Stimulated activated CD4-positive, alpha-beta T cell treated with anti-CD3 and anti-CD28 coated beads, Interleukin-1b, Interleukin-23, amount 100 ng/mL, for 4 hours (primary cell): ENCODE data around the gene ITPKB.

Experiments used
- DNase-seq, 2 donors: peaks; one replicate each; pipeline ENCODE4 v3.0.0-alpha.2; 2020; ENCODE audit warnings: low read depth in 2 of 2

ITPKB gene

DNA sequence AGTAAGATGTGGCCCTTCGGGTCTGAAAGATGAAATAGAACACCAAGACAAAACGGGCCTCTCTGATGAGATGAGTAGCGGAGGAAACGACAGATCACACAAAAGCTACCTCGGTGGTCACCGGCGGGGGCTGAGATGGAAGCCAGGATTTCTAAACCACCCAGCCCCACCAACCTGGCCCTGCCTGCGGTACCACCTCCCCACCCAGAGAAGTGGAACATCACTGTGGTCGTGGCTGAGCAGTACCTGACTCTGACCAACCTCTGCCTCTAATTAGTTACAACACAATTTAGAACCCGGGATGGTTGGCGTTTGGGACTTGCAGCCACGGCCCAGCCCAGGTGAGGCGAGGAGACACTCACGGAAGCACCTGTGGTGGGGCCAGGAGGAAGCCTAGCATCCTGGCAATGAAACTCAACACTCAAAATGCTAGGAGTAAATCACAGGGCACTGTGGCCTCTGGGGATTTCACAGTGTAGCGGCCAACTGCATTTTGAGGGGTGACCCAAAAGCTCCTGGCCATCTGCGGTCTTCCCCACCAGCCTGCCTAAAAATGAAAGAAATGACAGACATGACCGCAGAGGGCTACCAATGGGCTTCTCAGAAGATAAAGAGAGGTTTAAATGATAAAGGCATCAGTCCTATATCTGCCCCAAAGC lies 73.4 kb downstream of the ITPKB start:
- DNase-seq: no peak

DNA sequence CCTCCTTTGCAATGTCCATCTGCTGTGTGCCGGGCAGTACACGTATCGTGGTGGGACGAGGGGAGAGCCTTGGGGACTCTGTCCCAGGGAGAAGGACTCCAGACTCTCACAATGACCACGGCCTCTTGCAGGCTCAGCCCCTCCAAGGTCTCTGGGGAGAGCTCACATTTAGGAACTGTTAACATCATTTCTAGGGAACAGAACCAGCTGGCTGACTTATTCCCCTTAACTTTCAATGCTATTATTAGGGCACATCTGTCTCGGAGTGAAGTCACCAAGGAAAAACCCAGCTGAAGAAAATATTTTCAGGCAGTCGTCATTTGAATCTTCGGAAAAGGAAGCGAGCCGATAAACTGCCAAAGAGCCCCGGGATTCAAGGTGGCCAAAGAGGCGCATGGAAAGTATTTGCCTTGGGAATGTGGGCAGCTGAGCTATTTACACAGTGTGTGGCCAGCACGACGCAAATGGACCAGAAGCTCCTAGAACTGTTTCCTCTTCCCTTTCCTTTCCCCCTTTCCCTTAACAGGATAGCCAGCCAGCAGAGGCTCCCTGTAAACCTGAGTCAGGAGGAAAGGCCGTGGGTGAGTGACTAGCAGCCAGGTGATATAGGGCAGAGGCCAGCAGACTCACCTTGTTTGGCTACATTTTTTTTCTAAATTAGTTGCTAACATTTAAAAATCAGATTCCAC lies 74.5 kb downstream of the ITPKB start:
- DNase-seq: no peak

DNA sequence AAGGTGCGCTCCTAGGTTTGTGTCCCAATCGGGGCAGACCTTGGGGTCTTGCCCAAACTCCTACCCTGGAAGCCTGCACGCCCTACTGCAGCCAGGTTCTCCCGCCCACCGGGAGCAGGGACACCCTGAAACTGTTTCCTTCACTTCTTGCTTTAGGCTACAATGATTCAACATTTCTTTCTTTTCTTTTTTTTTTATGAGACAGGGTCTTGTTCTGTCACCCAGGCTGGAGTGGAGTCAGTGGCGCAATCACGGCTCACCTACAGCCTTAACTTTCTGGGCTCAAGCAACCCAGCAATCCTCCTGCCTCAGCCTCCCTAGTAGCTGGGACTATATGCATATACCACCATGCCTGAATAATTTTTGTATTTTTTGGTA lies 75.8 kb downstream of the ITPKB start:
- DNase-seq: no peak

DNA sequence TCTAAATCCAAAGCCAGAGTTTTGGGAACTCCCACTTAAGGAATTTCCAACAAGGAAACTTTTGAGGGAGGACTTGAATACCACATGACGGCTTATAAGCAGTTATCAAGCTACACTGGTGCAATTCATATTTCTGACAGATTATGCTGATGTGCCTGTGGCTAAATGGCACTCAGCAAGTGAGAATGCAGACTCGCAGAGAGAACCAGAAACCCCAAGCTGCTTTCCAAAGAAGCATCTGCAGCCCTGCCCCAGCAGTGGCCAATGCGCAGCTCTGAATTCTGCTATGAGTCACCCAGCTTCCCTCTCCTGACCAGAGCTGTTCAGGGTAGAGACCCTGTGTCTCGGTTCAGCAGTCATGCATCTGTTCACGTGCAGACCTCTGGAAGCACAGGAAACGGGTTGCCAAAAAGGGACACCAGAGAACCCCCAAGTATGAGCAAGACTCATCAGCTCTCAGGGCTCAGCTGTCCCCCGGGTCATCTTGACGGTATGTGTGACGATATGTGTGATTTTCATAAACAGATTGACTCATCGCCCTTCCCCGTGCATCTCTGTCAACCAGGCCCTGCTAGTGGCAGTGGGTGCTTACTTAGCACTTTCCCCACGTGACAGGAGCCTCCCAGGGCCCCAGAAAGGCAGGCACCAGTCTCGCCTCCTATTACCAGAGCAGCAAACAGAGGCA lies 76.3 kb downstream of the ITPKB start:
- DNase-seq: peak; percentile 56 to 73

DNA sequence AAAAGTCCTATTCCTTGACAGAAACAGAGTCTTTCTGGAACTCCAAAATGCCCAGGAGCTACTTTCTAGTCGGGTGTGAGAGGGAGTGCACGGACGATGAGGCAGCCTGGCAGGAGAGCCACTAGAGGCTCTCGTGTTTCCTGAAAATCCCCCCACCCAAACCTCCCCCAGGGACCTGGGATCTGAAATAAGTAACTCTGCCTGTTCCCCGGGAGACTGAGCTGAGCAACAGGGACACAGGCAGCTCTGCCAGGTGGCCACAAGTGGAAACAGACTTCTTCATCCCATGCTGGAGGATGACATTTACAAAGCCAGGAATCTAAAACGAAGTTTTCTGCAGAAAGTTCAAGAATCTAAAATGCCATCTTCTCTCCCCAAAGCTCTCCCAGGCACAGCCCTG lies 77.1 kb downstream of the ITPKB start:
- DNase-seq: no peak

DNA sequence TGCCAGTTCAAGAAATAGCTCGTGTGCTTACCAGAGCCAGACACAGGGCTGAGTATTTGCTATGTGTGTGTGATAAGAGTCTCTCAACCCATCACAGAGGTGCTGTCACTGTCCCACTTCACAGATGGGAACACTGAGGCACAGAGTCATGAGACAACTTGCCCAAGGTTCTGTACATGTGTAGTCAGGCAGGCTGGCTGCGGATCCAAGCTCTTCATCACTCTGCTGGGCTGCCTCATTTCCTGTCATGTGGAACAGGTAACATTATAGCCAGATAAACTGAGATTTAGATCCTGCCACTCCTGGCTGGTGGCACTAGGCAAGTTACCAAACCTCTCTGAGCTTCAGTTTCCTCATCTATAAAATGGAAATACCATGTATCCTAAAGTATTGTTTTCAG lies 77.8 kb downstream of the ITPKB start:
- DNase-seq: no peak

- DNase-seq: no peak
These were observed 78.5 kb downstream of the ITPKB start for GRCh38 chr1:226660410-226661182.

GRCh38 chr1:226659641-226660040 lies 79.4 kb downstream of the ITPKB start:
- DNase-seq: no peak

DNA sequence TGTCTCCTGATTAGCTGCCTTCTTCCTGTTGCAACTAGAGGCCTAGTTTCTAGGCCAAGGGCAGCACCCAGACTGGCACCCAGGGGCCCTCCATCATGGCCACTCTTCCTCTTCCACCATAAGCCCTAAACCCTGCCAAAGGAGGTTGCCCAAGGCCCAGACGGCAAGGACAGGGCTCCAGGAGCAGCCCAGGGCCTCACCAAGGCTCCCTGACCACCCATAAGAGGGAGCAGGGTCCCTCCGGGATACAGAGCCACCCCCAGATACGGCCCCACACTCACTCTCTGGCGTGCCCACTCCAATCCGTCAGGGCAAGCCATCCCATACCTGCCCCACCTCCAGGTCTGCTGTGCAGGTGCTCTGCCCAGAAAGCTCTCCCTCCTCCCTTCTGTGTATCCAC lies 79.9 kb downstream of the ITPKB start:
- DNase-seq: no peak

DNA sequence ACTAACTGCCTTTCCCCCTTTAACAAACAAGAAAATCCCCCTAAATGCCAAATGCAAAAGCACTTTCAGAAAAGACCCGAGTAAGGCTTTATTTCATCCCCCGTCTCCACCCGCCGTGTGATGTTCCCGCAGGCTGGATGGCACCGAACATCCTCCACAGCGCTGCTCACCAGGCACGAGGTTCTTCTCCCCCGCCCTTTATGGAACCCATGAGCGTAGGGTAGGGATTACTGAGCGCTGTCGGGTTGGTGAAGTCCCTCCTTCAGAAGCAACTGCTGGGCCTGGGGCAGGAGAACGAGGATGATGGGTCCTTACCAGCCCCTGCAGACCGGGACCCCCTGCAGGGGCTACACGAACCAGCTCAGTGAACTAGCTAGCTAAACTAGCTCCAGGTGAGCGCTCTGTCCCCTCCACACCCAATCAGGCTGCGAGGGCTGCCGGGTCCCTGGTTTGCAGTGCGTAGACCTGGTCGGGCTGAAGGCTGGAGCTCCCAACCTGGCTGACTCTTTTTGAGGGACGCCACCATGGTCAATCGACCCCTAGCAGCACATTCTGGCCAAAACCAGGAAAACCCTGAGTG lies 80.4 kb downstream of the ITPKB start:
- DNase-seq: no peak

DNA sequence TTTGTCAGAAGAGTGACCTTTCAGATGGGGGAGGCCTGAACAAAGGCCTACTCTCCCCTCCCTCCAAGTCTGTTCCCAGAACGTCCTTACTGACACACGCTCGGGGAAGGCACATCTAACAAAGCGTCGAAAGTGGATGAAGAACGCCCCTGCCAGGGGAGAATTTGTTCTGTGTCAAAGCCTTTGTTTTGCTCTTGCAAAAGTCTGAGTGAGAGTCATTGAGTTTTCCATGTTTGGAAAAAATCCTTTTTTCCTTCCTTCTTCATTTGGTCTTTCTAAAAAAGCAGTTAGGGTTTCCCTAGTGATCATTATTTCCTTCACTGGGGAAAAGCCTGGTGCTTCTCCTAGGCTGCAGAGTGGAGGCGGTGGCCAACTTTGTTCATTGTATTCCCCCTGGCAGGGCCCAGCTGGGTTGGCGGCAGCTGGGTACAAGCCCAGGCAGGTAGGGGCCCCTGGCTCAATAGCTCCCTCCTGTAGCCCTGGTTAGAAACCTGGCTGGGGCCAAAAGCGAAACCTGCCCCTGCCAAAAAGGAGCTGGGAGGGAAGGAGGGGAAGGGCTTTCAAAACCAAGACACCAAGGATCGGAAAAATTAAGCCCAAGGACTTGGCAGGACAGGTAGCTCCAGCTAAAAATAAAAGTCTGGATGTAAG lies 81.1 kb downstream of the ITPKB start:
- no peak for DNase-seq

- DNase-seq: no peak
These were observed 82.3 kb downstream of the ITPKB start for GRCh38 chr1:226656601-226657277.

DNA sequence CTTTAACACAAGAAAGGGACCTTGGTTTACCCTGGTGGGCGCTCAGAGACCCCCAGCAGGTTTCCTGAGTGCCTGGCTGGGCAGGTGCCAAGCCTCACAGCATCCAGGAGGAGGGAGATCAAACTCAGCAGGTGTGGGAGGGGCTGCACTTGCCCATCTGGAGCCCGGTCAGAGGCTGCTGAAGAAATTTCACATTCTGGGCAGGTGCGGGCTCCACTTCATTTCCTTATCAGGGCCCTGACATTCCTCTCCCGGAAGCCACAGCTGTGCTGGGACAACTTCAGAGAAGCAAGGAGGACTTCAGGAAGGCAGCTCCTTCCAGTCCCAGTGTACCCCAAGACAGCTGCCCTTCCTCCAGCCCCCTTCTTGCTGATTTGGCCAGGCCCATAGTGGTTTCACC lies 82.9 kb downstream of the ITPKB start:
- DNase-seq: no peak

- DNase-seq: no peak
These were observed 83.6 kb downstream of the ITPKB start for GRCh38 chr1:226655251-226656163.

DNA sequence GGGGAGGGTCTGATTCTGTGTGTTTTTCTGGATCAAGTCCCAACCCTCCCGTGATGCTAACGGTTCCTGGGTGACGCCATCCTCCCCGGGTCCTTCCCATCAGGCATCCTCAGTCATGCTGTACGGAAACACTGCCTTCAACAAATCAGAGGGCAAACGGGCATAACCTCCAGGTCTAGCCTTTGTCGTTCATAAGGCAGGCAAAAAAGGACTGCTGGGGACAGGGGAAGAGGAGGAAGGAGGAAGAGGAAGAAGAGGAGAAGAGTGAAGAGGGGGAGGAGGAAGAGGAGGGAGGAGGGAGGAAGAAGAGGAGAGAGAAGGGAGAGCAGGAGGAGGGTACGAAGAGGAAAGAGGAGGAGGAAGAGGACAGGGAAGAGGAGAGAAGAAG lies 84.4 kb downstream of the ITPKB start:
- no peak for DNase-seq

DNA sequence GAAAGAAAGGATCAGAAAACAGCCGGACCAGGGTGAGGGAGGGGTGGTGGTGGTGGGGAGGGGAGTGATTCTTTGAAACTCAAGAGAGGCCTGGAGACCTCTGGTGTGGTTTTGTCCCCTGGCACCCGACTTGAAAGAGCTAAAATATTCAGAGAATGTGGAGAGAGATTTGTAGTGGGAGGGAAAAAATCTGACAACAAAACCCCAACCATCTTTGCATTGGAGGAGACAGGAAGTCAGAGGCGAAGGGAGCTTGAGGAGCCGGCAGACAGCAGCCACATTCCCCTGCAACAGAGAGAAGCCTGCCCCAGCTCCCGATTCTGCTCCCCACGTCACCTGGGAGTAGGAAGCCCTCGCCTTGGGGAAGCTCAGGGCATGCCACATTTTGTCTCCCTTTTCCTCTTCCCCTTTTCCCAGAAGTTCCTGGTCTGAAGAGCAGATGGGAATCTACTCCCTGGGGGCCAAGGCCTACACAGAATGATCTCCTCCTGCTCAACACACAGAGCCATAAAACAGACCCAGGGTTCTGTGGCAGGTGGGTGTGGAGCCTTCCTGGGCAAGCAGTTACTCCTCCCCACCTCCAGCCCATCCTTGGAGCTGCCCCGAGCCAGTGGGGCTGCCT lies 84.9 kb downstream of the ITPKB start:
- no peak for DNase-seq

- no peak for DNase-seq
These were observed 85.7 kb downstream of the ITPKB start for GRCh38 chr1:226653311-226653921.

DNA sequence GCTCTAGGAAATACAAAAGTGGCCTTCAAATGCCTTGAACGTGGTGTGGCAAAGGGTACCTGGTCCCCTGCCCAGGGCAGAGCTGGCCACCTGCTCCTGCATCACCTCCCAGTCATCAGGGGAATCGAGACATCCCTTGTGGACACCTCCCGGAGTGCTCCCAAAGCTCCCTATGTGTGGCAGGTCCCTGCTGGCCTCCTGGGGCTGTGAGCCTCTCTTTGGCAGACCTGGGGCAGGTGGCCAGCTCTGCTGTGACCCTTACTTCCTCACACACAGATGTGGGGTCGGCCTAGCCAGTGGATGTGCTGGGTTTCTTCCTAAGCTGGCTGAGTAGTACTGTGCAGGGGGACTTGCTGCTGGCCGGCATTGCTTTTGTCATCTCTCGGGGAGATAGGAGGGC lies 86.5 kb downstream of the ITPKB start:
- no peak for DNase-seq

DNA sequence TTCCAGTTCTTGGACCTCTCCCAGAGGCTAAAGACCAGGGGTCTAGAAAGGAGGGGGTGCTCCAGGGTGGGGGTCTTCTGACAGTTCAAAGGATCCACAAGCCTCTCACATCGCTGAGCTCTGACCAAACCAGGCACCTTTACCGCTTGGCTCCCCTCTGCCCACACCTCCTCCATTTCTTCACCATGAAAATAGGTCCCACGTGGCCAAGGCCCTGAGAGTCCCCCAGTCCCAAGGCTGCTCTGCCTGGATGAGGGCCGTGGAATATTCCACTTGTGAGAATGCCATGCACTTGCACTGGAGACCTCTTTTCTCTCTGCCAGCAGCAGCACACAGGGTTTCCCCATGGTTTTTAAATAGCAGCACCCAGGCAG lies 87.4 kb downstream of the ITPKB start:
- DNase-seq: no peak
